CD4-positive, alpha-beta memory T cell (primary cell): ENCODE measurements around the gene LRCOL1. TPM values are rescaled to one million over a fixed set of nuclear protein-coding genes. Genes with fewer than 3 reads are reported as not detected.

Experiments used
- CTCF ChIA-PET: fragments of 350-600 bp; sonication (Branson Sonifier 250); formaldehyde crosslinking; loops from one replicate; lab custom pipeline; 2021; ENCODE audit warnings: inconsistent platforms; ENCODE audit not compliant: partially characterized antibody; lab: Charles Lee
- POLR2A ChIA-PET: fragments of 350-600 bp; sonication (Branson Sonifier 250); formaldehyde crosslinking; loops from one replicate; lab custom pipeline; 2021; ENCODE audit not compliant: partially characterized antibody; lab: Charles Lee
- DNase-seq, 5 donors: peaks; one replicate each; pipeline versions ENCODE4 v3.0.0 to v3.0.0-alpha.2; 2020 to 2022; ENCODE audit warnings: mixed read lengths in 1 of 5
- H3K27ac ChIP-seq: one replicate; pipeline ENCODE4 v1.7.0; 2013; ENCODE audit warnings: low read depth, low read length
- H3K27me3 ChIP-seq: 2 replicates; pipeline ENCODE4 v1.7.0; 2013; ENCODE audit warnings: mild to moderate bottlenecking, low read length, moderate library complexity; ENCODE audit not compliant: insufficient read depth
- H3K36me3 ChIP-seq: 2 replicates; pipeline ENCODE4 v1.7.0; 2013; ENCODE audit warnings: mild to moderate bottlenecking, low read length, moderate library complexity; ENCODE audit not compliant: insufficient read depth
- H3K4me1 ChIP-seq: 2 replicates; pipeline ENCODE4 v1.7.0; 2013; ENCODE audit warnings: mild to moderate bottlenecking, low read length, moderate library complexity; ENCODE audit not compliant: insufficient read depth
- H3K4me3 ChIP-seq, 2 donors: one replicate each; pipeline ENCODE4 v1.7.0; 2013; ENCODE audit warnings: low read length in 2 of 2, mild to moderate bottlenecking in 1 of 2
- H3K9me3 ChIP-seq, 2 donors: one replicate each; pipeline ENCODE4 v1.7.0; 2013; ENCODE audit warnings: low read length in 2 of 2, control low read depth in 1 of 2; ENCODE audit not compliant: control insufficient read depth in 1 of 2
- H3K27ac Mint-ChIP-seq, 7 donors: one replicate each; pipeline ENCODE4 v1.8.0; 2020 to 2021; ENCODE audit warnings: mixed read lengths in 7 of 7, mild to moderate bottlenecking in 6 of 7, inconsistent platforms in 3 of 7, moderate library complexity in 3 of 7
- H3K27me3 Mint-ChIP-seq, 2 donors: one replicate each; pipeline ENCODE4 v1.8.0; 2020 to 2021; ENCODE audit warnings: mixed read lengths in 2 of 2
- H3K36me3 Mint-ChIP-seq, 2 donors: one replicate each; pipeline ENCODE4 v1.8.0; 2020 to 2021; ENCODE audit warnings: mixed read lengths in 2 of 2, inconsistent platforms in 1 of 2, mild to moderate bottlenecking in 1 of 2
- H3K4me1 Mint-ChIP-seq, 4 donors: one replicate each; pipeline ENCODE4 v1.8.0; 2020 to 2021; ENCODE audit warnings: mixed read lengths in 4 of 4, mild to moderate bottlenecking in 1 of 4
- H3K4me3 Mint-ChIP-seq, 8 donors: one replicate each; pipeline ENCODE4 v1.8.0; 2020 to 2021; ENCODE audit warnings: mixed read lengths in 8 of 8, mild to moderate bottlenecking in 7 of 8, moderate library complexity in 6 of 8, inconsistent platforms in 3 of 8
- H3K9me3 Mint-ChIP-seq, 8 donors: one replicate each; pipeline ENCODE4 v1.8.0; 2020 to 2021; ENCODE audit warnings: mixed read lengths in 8 of 8, mild to moderate bottlenecking in 5 of 8, inconsistent platforms in 3 of 8, moderate library complexity in 1 of 8
- intact Hi-C: fragments of 100-400 bp; cut with micrococcal nuclease; formaldehyde crosslinking; loops from one replicate; pipeline ENCODE4 v1.15.1; 2023
- polyA plus RNA-seq, 2 donors: library from polyadenylated mRNA; unstranded; fragments of 300-500 nt; fragmentation: Illumina TruSeq; gene quantifications; one replicate each; pipeline ENCODE4 v1.2.3, GENCODE V29; 2021
- total RNA-seq, 2 experiments: library from RNA; stranded (reverse); gene quantifications; one replicate each; pipeline ENCODE4 v1.2.3, GENCODE V29; 2021

The LRCOL1 gene
- total and polyA plus RNA-seq, 4 experiments from 2014 or later = not detected

GRCh38 chr12:132617135-132617701 lies 6.8 kb upstream of the LRCOL1 start:
- no peak overlapping the region for H3K27ac Mint-ChIP-seq
- Histone ChIP-seq H3K4me3 (no peak overlapping the region), H3K36me3 (no peaks in the 10 kb centered on the region), H3K4me1 (no peaks in the 10 kb centered on the region), H3K27me3 (peaks cover 19% of the 10 kb centered on the region), H3K9me3 (no peaks in the 10 kb centered on the region), H3K27ac (no peak overlapping the region)
- peaks cover 7 to 19% (median 12%) of the 10 kb centered on the region in 4 donors for H3K4me1 Mint-ChIP-seq
- H3K27me3 Mint-ChIP-seq = peaks cover 18 to 19% of the 10 kb centered on the region in 2 donors
- ChIA-PET CTCF (interaction anchor here (1.3 to 3.9 kb wide), 2 partner anchors 114 to 203 kb away, joined by 4 to 37 read pairs; no protein-coding TSS in a partner anchor), POLR2A (no interaction called here)
- H3K4me3 Mint-ChIP-seq = peak overlapping the region in 2 of 8 donors; percentile 29 to 45
- no peak for DNase-seq
- intact Hi-C loops = no loop called here
- peaks cover 0 to 14% (median 9%) of the 10 kb centered on the region in 8 donors for H3K9me3 Mint-ChIP-seq
- H3K36me3 Mint-ChIP-seq = no peaks in the 10 kb centered on the region

GRCh38 chr12:132615579-132616038 lies 5.2 kb upstream of the LRCOL1 start:
- H3K27ac ChIP-seq = no peak overlapping the region
- CTCF ChIA-PET = interaction anchor here (0.7 to 3.9 kb wide), 10 partner anchors 10 to 465 kb away, joined by 3 to 37 read pairs (median 4); no protein-coding TSS in a partner anchor
- POLR2A ChIA-PET = no interaction called here
- H3K36me3 Mint-ChIP-seq = no peaks in the 10 kb centered on the region
- H3K9me3 ChIP-seq = no peaks in the 10 kb centered on the region
- no peak overlapping the region for H3K27ac Mint-ChIP-seq
- H3K27me3 Mint-ChIP-seq = peaks cover 21 to 23% of the 10 kb centered on the region in 2 donors
- no peaks in the 10 kb centered on the region for H3K36me3 ChIP-seq
- H3K4me3 ChIP-seq = no peak overlapping the region
- no peaks in the 10 kb centered on the region for H3K4me1 ChIP-seq
- H3K9me3 Mint-ChIP-seq = peaks cover 0 to 16% (median 11%) of the 10 kb centered on the region in 8 donors
- DNase-seq = no peak
- intact Hi-C loops = loop anchor here (1.0 to 2.0 kb wide), 3 partner anchors 15 to 461 kb away; no protein-coding TSS in a partner anchor
- peaks cover 7 to 19% (median 12%) of the 10 kb centered on the region in 4 donors for H3K4me1 Mint-ChIP-seq
- no peak overlapping the region for H3K4me3 Mint-ChIP-seq
- H3K27me3 ChIP-seq = peaks cover 19% of the 10 kb centered on the region

- Mint-ChIP-seq H3K36me3 (no peaks in the 10 kb centered on the region), H3K4me3 (peak overlapping the region in 1 of 8 donors; percentile 35), H3K27me3 (peaks cover 27% of the 10 kb centered on the region in 2 donors), H3K4me1 (peaks cover 7 to 24% (median 13%) of the 10 kb centered on the region in 4 donors), H3K27ac (peak overlapping the region in 1 of 7 donors; percentile 4), H3K9me3 (peaks cover 0 to 16% (median 11%) of the 10 kb centered on the region in 8 donors)
- Histone ChIP-seq H3K36me3 (no peaks in the 10 kb centered on the region), H3K4me3 (no peak overlapping the region), H3K9me3 (no peaks in the 10 kb centered on the region), H3K4me1 (no peaks in the 10 kb centered on the region), H3K27me3 (peaks cover 23% of the 10 kb centered on the region), H3K27ac (no peak overlapping the region)
- intact Hi-C loops = loop anchor here (1.0 to 2.0 kb wide), 3 partner anchors 14 to 461 kb away; no protein-coding TSS in a partner anchor
- POLR2A ChIA-PET = no interaction called here
- CTCF ChIA-PET = interaction anchor here (0.8 to 3.9 kb wide), 15 partner anchors 14 to 464 kb away, joined by 3 to 37 read pairs (median 4); no protein-coding TSS in a partner anchor
- DNase-seq = peak; percentile 71 to 76 (median 75)
Measured at GRCh38 chr12:132614861-132615578, 4.6 kb upstream of the LRCOL1 start.

GRCh38 chr12:132614029-132614428 lies 3.6 kb upstream of the LRCOL1 start:
- intact Hi-C loops = loop anchor here (2.0 kb wide), 1 partner anchor 13 kb away; no protein-coding TSS in a partner anchor
- no peaks in the 10 kb centered on the region for H3K36me3 Mint-ChIP-seq
- no peak overlapping the region for H3K4me3 ChIP-seq
- H3K4me3 Mint-ChIP-seq = no peak overlapping the region
- ChIA-PET POLR2A (no interaction called here), CTCF (interaction anchor here (1.1 to 3.9 kb wide), 7 partner anchors 14 to 461 kb away, joined by 3 to 37 read pairs (median 5); no protein-coding TSS in a partner anchor)
- no peaks in the 10 kb centered on the region for H3K36me3 ChIP-seq
- H3K9me3 Mint-ChIP-seq = peaks cover 0 to 16% (median 11%) of the 10 kb centered on the region in 8 donors
- H3K4me1 ChIP-seq = no peaks in the 10 kb centered on the region
- peaks cover 23% of the 10 kb centered on the region for H3K27me3 ChIP-seq
- DNase-seq = no peak
- no peaks in the 10 kb centered on the region for H3K9me3 ChIP-seq
- peaks cover 7 to 24% (median 13%) of the 10 kb centered on the region in 4 donors for H3K4me1 Mint-ChIP-seq
- H3K27ac Mint-ChIP-seq = no peak overlapping the region
- H3K27ac ChIP-seq = no peak overlapping the region
- peaks cover 30 to 33% of the 10 kb centered on the region in 2 donors for H3K27me3 Mint-ChIP-seq

GRCh38 chr12:132611620-132612019 lies 1.2 kb upstream of the LRCOL1 start:
- Mint-ChIP-seq H3K4me3 (peak overlapping the region in 1 of 8 donors; percentile 10), H3K4me1 (peaks cover 2 to 17% (median 8%) of the 10 kb centered on the region in 4 donors), H3K36me3 (no peaks in the 10 kb centered on the region), H3K27ac (peak overlapping the region in 1 of 7 donors; percentile 52), H3K27me3 (peaks cover 25 to 36% of the 10 kb centered on the region in 2 donors), H3K9me3 (peaks cover 0 to 8% (median 4%) of the 10 kb centered on the region in 8 donors)
- Histone ChIP-seq H3K4me1 (no peaks in the 10 kb centered on the region), H3K9me3 (no peaks in the 10 kb centered on the region), H3K4me3 (no peak overlapping the region), H3K36me3 (no peaks in the 10 kb centered on the region), H3K27ac (no peak overlapping the region), H3K27me3 (peaks cover 12% of the 10 kb centered on the region)
- POLR2A ChIA-PET = no interaction called here
- intact Hi-C loops = no loop called here
- DNase-seq = no peak
- CTCF ChIA-PET = no interaction called here

- no peaks in the 10 kb centered on the region for H3K36me3 ChIP-seq
- H3K4me1 ChIP-seq = no peaks in the 10 kb centered on the region
- intact Hi-C loops = no loop called here
- Mint-ChIP-seq H3K36me3 (no peaks in the 10 kb centered on the region), H3K4me3 (peak overlapping the region in 1 of 8 donors; percentile 80), H3K9me3 (peaks cover 0 to 5% (median 3%) of the 10 kb centered on the region in 8 donors), H3K27me3 (peaks cover 29 to 41% of the 10 kb centered on the region in 2 donors), H3K4me1 (peaks cover 2 to 17% (median 9%) of the 10 kb centered on the region in 4 donors), H3K27ac (peak overlapping the region in 1 of 7 donors; percentile 52)
- no peak for DNase-seq
- H3K4me3 ChIP-seq = no peak overlapping the region
- H3K9me3 ChIP-seq = no peaks in the 10 kb centered on the region
- no peak overlapping the region for H3K27ac ChIP-seq
- peaks cover 11% of the 10 kb centered on the region for H3K27me3 ChIP-seq
- CTCF ChIA-PET = no interaction called here
- POLR2A ChIA-PET = no interaction called here
Measured at GRCh38 chr12:132610866-132611602, 652 bp upstream of the LRCOL1 start.
